ENCODE data around the gene ZNF716.

- TF ChIP-seq CTCF (IDR thresholded peaks at IDR 0.05) (no peak), POLR2AphosphoS5 (IDR thresholded peaks at IDR 0.05; ENCODE audit: insufficient read depth in 1 of 2, low read depth in 1 of 2) (no peak)
Measured at GRCh38 chr7:57416601-57417358, 33.2 kb upstream of the ZNF716 start.

Data from vagina (tissue), 2 donors.